HG03354 (cell line): ENCODE results near the gene SLC26A8.
"Not testable (repeated sequence)": the region's sequence is repeated elsewhere in the genome, so short reads cannot be mapped to it uniquely, and the experiment has no call there.

Source experiments
- ATAC-seq: cut with Tn5 transposase; IDR thresholded peaks from one replicate; pipeline ENCODE4 v1.9.1; 2021; ENCODE audit warnings: mild to moderate bottlenecking; ENCODE audit not compliant: unreplicated experiment, poor library complexity, severe bottlenecking

Gene SLC26A8

GRCh38 chr6:36025260-36025931 lies 955 bp upstream of the SLC26A8 start:
- no peak for ATAC-seq

- ATAC-seq, result no peak
These were observed 4.3 kb downstream of the SLC26A8 start for GRCh38 chr6:36020154-36020553.

GRCh38 chr6:36019167-36019566 lies 5.3 kb downstream of the SLC26A8 start:
- no peak for ATAC-seq

- no peak for ATAC-seq
These were observed 6.1 kb downstream of the SLC26A8 start for GRCh38 chr6:36018339-36018738.

- ATAC-seq, result no peak
These were observed 8.8 kb downstream of the SLC26A8 start for GRCh38 chr6:36015666-36016065.

GRCh38 chr6:36000451-36000850 lies 24.0 kb downstream of the SLC26A8 start:
- no peak for ATAC-seq

GRCh38 chr6:35993150-35993549 lies 31.3 kb downstream of the SLC26A8 start:
- ATAC-seq, result no peak

GRCh38 chr6:35988047-35988446 lies 36.4 kb downstream of the SLC26A8 start:
- not testable (repeated sequence) for ATAC-seq

GRCh38 chr6:35984701-35985100 lies 39.7 kb downstream of the SLC26A8 start:
- no peak for ATAC-seq

GRCh38 chr6:35980991-35981645 lies 43.3 kb downstream of the SLC26A8 start:
- no peak for ATAC-seq

GRCh38 chr6:35980126-35980525 lies 44.3 kb downstream of the SLC26A8 start:
- not testable (repeated sequence) for ATAC-seq

- ATAC-seq, result no peak
These were observed 47.1 kb downstream of the SLC26A8 start for GRCh38 chr6:35977308-35977707.

GRCh38 chr6:35973670-35974222 lies 50.7 kb downstream of the SLC26A8 start:
- ATAC-seq, result peak; percentile 62

- ATAC-seq, result no peak
These were observed 51.7 kb downstream of the SLC26A8 start for GRCh38 chr6:35972471-35973367.

- no peak for ATAC-seq
These were observed 54.3 kb downstream of the SLC26A8 start for GRCh38 chr6:35970181-35970580.

- no peak for ATAC-seq
These were observed 54.8 kb downstream of the SLC26A8 start for GRCh38 chr6:35969646-35970045.

GRCh38 chr6:35968821-35969220 lies 55.6 kb downstream of the SLC26A8 start:
- ATAC-seq, result no peak

GRCh38 chr6:35967076-35967774 lies 57.2 kb downstream of the SLC26A8 start:
- ATAC-seq, result no peak

- ATAC-seq, result no peak
These were observed 61.5 kb downstream of the SLC26A8 start for GRCh38 chr6:35962779-35963560.
